HG02759 (cell line): ENCODE results near the gene CTSO.

Experiments used
- ATAC-seq: cut with Tn5 transposase; IDR thresholded peaks from one replicate; pipeline ENCODE4 v1.9.1; 2021; ENCODE audit warnings: mild to moderate bottlenecking, moderate library complexity; ENCODE audit not compliant: unreplicated experiment

CTSO gene

DNA sequence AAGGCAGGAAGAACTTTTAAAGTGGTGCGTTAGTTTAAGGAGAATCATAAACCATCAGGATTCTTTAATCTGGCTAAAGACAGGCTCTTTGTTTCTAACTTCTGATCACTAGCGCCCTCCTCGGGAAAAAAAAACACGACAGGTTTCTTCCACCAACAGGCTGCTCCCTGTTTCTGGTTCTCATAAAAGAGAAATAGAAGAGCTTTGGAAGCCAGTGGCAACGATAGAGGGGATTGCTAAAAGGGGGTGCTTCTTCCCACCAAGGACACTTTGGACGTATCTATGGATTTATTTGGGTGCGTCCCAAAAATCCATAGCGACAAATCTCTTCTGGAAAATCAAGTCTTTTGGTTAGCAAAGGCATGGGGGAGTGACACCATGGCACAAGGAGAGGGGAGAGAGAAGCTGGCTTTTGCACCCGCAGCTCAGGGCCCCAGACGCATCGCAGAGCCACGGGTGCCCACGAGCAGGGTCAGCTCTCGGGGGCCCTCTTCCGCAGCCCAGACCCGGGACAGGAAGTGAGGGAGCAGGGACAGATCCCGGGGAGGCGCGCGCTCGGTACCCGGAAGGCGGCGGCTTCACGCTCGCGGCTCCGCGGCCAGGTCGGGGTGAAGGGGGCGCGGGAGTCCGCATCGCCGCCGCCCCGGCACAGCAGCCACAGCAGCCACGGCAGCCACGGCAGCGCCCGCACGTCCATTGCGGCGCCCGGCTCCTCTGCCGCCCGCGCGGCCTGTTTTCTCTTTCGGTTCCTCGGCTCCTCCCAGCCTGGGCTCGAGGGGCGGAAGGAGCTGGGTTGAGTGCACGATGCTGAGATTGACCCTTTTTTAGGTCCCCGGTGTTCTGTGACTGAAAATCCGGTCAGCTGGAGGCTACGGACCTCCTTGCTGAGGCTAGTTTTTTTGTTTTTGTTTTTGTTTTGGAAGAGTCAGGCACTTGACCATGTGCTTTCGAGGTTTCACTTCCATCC lies at the start of gene CTSO:
Gene CTSO (minus strand): TSS at position 716 of the 967 bp plus-strand sequence. CDS start 19 bp downstream, at position 697.
- ATAC-seq: peak; percentile 94

DNA sequence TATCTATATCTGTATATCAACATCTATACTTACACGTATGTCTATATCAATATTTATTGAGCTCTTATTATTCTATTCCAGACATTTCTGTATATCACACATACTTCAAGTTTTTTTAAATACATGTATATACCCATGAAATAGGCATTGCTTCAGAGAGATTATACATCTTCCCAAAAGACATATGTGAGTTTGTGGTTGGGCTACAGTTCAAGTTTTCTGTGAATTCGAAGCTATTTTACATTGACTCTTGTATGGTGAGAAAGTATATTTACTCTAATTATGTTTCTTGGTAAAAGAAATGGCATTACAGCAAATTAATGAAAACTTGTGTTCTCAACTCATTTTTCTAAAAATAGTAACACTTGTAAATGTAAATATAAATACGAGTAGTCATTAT lies 46.8 kb upstream of the CTSO start:
- ATAC-seq: no peak

DNA sequence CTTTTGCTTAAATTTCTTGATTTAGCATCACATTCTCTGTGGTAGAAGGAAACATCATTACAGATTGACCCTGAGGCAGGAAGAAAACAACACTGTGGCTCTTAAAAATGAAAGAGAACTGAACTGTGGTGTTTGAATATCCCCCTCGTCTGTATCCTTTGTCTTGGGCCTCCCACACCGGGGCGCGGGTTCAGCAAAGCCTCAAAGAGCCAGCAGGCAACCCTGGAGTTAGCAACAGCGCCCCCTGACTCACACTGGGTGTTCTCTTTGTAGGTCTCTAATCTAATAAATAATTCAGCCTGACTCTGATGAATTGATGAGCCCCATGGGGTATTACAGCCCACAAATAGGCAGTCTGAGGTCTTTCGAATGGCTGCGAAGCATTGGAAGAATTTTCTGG lies 46.1 kb upstream of the CTSO start:
- no peak for ATAC-seq

DNA sequence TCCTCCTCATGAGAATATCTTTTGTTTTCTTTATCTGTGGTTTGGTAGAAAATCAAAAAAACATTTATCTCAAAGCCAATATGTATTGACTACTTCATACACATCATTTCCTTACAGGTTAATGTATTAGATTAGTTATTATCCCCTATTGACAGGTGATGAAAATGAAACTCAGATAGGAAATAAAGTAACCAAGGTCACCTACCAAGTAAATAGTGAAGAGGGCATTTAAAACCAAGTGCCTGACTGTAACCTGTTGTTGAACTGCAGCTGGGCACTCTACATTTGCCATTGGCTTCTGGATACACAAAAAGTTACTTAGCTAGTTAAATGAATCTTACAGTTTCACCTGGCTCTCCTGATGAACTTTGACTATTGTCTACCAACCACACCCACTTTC lies 41.4 kb upstream of the CTSO start:
- no peak for ATAC-seq

DNA sequence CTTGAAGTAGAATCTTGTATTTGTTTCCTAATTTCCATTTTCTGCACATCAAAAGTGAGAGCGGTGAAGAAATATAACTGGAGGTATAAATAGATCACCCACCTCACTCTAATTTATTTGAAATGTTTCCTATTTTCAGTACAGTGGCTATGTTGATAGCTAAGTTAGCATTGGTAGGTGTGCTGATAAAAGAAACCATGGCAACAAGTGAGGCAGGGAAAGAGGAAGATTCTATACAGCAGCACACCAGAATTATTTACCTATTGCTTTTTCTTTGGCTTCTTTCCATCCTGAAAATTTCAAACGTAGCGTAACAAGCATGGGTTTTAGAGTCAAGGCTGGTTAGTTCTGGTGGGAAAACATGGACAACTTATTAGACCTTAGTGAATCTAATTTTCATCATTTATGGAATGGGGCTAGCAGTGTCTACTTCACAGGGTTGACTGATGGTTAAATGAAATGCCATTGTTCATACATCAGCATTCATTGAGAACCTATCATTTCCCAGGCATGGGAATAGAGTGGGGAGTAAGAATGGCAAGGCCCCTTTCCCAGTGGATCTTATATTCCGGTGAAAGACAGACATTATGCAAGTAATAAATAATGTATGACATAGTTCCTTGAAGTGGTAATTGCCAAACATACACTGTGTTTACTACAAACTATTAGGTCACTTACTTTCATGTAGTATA lies 30.6 kb upstream of the CTSO start:
- ATAC-seq: no peak

- no peak for ATAC-seq
Observed at GRCh38 chr4:155982736-155983385, 29.2 kb upstream of the CTSO start.

DNA sequence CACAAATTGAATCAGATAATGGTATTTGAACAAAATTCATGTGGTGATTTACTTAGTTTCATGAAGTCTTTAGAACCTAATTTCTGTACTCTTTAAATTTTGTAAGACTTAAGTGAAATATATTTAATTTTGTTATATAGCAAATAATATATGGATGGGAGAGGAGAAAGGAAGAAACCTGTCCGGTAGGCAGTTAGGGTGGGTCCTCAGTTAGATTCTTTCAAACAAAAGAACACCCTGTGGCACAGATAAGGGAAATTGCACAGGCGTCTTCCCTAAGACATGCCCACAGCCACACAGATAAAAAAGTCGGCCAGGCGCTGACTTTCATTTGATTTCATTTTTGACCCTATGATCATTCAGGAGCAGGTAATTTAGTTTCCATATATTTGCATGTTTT lies 25.1 kb upstream of the CTSO start:
- ATAC-seq: no peak

DNA sequence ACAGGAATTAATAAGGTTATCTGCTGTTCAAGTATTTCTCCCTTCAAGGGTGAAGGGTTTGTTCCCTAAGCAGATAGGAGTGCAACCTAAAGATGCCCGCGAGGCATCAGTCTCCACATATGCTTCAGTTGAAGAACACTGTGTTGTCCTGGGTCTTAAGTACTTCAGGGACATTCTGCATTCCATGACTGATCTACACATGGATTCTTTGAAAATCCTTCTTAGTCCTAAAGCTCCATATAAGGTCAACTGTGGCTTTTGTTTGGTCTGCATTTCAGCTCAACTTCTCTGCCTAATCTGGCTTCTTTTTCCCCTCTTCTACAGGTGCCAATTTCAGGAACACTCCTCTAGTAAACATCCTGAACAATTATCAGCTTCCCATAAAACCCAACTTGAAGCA lies 21.8 kb upstream of the CTSO start:
- ATAC-seq: no peak

DNA sequence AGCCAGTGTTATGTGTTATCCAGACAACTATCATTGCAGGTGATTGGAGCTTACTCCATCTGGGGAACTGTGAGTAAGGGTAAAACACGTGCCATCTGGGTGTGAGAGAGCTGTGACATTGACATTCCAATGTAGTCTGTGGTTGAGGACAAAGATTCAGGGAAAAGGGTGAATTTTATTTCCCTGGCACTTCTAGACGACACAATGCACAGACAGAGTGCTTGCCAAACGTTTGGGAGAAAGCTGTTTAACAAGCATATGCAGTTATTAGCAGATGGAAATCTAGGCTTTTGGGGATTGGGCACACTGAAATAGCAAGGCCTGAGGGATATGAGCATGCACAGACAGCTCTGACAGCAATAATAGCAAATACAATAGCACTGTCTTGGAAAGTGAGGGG lies 21.3 kb upstream of the CTSO start:
- ATAC-seq: peak; percentile 9

- ATAC-seq: peak; percentile 98
Observed at GRCh38 chr4:155974476-155974749, 20.7 kb upstream of the CTSO start.

DNA sequence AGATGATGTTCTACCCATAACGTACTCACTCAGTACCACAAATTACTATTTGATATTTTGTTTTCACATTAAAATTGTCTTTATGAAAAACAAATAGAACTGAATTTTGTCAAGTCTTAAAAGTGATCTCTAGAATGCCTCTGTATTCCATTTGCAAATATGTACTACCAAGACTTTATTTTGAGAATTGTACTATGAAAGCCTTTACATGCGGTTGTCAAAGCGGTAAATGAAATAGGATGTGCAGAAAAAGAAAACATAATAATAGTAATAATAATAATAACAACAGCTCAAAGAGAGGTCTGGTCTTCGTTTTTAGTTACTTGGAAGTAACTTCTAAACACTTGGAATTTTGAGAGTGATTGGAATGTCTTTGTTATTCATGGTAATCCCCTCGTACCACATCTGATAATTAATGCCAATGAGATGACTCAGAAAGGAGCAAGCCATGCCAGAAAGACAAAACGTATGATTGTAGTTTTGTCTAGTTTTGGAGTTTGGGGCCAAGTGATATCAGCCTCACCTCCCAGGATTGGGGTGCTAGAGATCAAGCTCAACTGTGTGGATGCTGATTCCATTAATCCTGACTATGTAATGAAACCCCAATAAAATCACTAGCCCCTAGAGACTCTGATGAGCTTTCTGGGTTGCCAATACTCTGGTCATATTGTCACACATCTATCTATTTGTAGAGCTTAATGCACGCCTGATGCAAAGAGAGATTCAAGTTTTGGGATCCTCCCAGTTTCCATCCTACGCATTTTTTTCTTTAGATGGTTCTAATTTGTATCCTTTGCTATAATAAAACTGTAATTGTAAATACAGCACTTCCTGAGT lies 20.2 kb upstream of the CTSO start:
- peak; percentile 28 for ATAC-seq

DNA sequence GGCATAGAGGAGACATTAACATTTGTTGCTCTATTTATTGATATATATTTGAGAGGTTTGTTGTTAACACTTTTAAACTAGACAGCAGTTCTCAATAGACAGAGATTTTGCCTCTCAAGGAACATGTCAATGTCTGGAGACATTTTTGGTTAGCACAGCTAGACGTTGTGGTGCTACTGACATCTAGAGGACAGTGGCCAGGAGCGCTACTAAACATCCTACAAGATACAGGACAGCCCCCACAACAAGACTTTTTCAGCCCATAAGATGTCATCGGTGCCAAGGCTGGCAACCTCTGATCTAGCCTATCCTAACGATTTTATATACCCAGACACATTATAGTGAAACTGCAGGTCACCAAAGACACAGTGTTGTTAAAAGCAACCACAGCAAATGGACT lies 18.4 kb upstream of the CTSO start:
- ATAC-seq: peak; percentile 48

GRCh38 chr4:155966731-155967395 lies 13.2 kb upstream of the CTSO start:
- ATAC-seq: no peak

- ATAC-seq: no peak
Observed at GRCh38 chr4:155966171-155966570, 12.5 kb upstream of the CTSO start.

DNA sequence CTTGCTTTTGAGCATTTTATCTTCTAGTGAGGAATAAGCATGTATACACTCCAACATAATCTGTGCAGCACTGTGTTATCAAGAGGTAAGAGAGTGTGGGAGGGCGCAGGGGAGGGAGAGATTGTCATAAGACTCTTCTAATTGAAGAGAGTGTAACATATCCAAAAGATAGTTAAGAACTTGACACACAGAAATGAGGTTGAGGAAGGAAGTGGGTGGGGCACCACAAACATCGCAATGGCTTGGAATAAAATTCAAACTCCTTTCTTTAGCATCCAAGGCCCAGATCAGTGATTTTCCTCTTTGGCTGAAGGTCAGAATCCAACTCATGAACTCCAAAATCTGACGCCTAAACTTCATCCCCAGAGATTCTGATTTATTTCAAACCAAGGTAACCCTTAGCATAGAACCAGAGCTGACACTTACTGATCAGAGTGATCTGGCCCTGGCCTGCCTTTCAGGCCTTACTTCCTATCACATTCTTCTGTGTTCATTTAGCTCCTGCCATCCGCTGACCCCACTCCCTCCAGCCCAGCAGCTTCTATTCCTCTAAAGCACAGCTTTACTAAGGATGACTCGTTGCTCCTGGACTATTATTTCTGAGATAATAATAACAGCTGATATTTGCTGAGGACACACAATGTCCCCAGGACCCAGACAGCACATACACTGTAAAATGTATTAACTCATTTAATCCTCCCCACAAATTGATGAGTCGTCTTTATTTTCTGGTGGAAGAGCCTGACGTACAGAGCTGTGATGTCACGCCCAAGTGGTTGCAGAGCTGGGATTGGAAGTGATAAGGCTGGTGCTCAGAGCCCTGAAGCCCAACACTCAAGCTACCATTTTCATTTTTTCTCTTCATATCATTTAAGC lies 10.6 kb upstream of the CTSO start:
- ATAC-seq: no peak

- no peak for ATAC-seq
Observed at GRCh38 chr4:155962767-155963166, 9.1 kb upstream of the CTSO start.

DNA sequence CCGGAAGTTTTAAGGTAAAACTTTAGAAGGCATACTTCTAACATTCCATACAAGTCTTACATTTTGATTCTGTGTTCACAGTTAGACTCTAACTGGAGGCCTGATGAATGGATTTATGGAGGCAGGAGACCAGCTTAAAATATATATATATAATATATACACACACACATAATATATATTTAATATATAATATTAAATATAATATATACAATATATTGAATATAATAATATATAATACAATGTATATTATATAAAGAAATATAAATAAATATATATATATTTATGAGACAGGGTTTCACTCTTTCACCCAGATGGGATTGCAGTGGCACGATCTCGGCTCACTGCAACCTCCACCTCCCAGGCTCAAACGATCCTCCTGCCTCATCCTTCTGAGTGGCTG lies 7.9 kb upstream of the CTSO start:
- ATAC-seq: no peak

GRCh38 chr4:155960522-155960921 lies 6.9 kb upstream of the CTSO start:
- ATAC-seq: no peak

DNA sequence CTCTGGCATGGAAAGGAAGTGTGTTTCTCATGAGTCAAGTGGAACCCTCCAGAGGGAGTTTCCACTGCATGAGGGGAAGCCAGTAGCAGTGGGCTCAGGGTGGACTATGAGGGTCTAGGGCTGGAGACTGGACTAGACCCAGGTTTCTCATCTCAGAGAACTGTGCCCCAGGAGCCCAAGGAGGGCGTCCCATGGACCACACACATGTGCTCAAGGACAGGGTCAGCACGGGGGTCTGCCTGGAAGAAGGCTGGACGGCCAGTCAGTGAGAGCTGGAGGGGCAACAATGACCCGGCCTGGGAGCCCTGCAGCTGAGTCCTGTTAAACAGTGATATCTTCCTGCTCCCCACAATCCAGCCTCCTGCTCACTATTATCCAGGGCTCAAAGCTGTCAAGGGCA lies 5.8 kb upstream of the CTSO start:
- no peak for ATAC-seq
